Left lung (tissue), 10 donors: ENCODE results near the gene TAGLN2. TPM values are rescaled to one million over a fixed set of nuclear protein-coding genes. Genes with fewer than 3 reads are reported as not detected.
A peak's percentile ranks its signal among the peaks of the same experiment; 100 is the strongest.

Source experiments
- ATAC-seq: fragments of 200-7000 bp; cut with Tn5 transposase; one replicate; pipeline ENCODE4 v1.9.1; 2020; ENCODE audit warnings: moderate library complexity
- DNase-seq, 4 donors: peaks; one replicate each; pipeline ENCODE4 v3.0.0-alpha.2; 2013 to 2020
- H3K27ac ChIP-seq, 2 donors: fragments of 200-600 bp; sonication (generic) in 1 of 2; one replicate each; pipeline versions ENCODE4 v1.5.0 to v1.8.0; 2020 to 2021
- H3K27me3 ChIP-seq, 2 donors: fragments of 200-600 bp; sonication (generic) in 1 of 2; one replicate each; pipeline versions ENCODE4 v1.5.0 to v1.8.0; 2020 to 2021
- H3K36me3 ChIP-seq, 2 donors: fragments of 200-600 bp; sonication (generic) in 1 of 2; one replicate each; pipeline versions ENCODE4 v1.5.0 to v1.8.0; 2020 to 2021
- H3K4me1 ChIP-seq, 2 donors: fragments of 200-600 bp; one replicate each; pipeline ENCODE4 v1.8.0; 2021
- H3K4me3 ChIP-seq, 2 donors: fragments of 200-600 bp; sonication (generic) in 1 of 2; one replicate each; pipeline versions ENCODE4 v1.5.0 to v1.8.0; 2020 to 2021; ENCODE audit warnings: mild to moderate bottlenecking in 1 of 2
- H3K9me3 ChIP-seq, 2 donors: fragments of 200-600 bp; sonication (generic) in 1 of 2; one replicate each; pipeline versions ENCODE4 v1.5.0 to v1.8.0; 2020 to 2021
- intact Hi-C, 2 donors: fragments of 100-400 bp; cut with DNase I; formaldehyde crosslinking; loops; one replicate each; pipeline versions ENCODE4 v1.11.2 to v1.14.2; 2022
- polyA plus RNA-seq, 6 donors: library from polyadenylated mRNA; unstranded; fragments of 120-200 nt; gene quantifications; one replicate each; pipeline ENCODE4 v1.2.1, GENCODE V29; 2013; ENCODE audit not compliant: insufficient read length in 6 of 6
- total RNA-seq, 2 donors: library from RNA; stranded (reverse); fragmentation: NEBNext Ultra II Directional; extraction: Animal tissue kit (Norgen Biotek cat#: 25700); gene quantifications; one replicate each; pipeline ENCODE4 v1.2.1, GENCODE V29; 2021
- TF ChIP-seq, protein P1 (sequence below), 2 donors: fragments of 200-600 bp; sonication (generic) in 1 of 2; IDR thresholded peaks; one replicate each; pipeline versions ENCODE4 v1.5.0 to v1.8.0; 2021; ENCODE audit warnings: antibody characterized with exemption in 2 of 2
- donor health status: DM: no; HTN: yes; CAD: no.
- donor health status: DM: no; HTN: no; CAD: no.

TAGLN2 gene
- total and polyA plus RNA-seq, 8 donors: 301 to 617 (median 349) TPM

DNA sequence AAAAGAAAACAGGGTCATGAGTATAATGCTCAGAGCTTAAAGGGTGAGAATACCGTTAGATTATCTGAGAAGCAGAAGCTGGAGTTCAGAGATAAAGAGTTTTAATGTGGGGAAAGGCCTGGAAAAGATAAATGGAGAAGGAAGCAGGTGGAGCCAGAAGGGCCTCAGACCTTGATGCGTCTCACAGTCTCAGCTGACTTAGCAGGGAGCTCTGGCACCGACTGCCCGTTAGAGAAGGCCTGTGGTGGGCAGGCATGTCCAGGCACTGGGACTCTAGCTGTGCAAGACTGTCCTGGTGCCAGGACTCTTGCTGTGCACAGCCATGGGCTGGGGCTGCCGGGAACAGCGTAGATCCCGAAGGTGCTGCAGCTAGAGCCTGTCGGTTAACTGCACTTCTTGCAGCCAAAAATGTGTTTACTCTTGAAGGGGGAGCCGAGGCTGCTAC lies 32.5 kb upstream of the TAGLN2 start:
- no peak overlapping the region for H3K27ac ChIP-seq
- intact Hi-C loops: no loop called here
- no peaks in the 10 kb centered on the region for H3K9me3 ChIP-seq
- no peaks in the 10 kb centered on the region for H3K36me3 ChIP-seq
- TF ChIP-seq, protein P1, sequence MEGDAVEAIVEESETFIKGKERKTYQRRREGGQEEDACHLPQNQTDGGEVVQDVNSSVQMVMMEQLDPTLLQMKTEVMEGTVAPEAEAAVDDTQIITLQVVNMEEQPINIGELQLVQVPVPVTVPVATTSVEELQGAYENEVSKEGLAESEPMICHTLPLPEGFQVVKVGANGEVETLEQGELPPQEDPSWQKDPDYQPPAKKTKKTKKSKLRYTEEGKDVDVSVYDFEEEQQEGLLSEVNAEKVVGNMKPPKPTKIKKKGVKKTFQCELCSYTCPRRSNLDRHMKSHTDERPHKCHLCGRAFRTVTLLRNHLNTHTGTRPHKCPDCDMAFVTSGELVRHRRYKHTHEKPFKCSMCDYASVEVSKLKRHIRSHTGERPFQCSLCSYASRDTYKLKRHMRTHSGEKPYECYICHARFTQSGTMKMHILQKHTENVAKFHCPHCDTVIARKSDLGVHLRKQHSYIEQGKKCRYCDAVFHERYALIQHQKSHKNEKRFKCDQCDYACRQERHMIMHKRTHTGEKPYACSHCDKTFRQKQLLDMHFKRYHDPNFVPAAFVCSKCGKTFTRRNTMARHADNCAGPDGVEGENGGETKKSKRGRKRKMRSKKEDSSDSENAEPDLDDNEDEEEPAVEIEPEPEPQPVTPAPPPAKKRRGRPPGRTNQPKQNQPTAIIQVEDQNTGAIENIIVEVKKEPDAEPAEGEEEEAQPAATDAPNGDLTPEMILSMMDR (IDR thresholded peaks at IDR 0.05): no peak
- peaks cover 0 to 4% of the 10 kb centered on the region in 2 donors for H3K27me3 ChIP-seq
- no peak for DNase-seq
- H3K4me3 ChIP-seq: no peak overlapping the region
- H3K4me1 ChIP-seq: no peaks in the 10 kb centered on the region
- ATAC-seq: no peak

DNA sequence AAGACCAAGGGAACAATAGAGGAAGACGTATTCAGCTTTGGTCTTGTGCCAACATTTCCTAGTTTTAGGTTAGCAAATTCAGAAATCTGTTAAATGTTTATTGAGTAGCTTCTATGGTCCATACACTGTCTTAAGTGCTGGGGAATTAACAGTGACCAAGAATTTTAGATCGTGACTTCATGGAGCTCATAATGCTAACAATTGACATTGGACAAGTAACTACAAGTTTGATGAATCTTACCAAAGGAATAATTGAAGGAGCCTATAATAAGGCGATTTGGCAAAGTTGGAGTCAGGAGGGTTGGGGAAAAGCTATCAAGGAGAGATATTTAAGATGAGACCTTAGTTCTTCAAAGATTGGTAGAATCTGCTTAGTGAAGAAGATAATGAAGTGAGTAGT lies 30.1 kb upstream of the TAGLN2 start:
- Histone ChIP-seq H3K4me3 (no peak overlapping the region), H3K4me1 (no peaks in the 10 kb centered on the region), H3K36me3 (no peaks in the 10 kb centered on the region), H3K27me3 (peaks cover 0 to 14% of the 10 kb centered on the region in 2 donors), H3K27ac (no peak overlapping the region), H3K9me3 (no peaks in the 10 kb centered on the region)
- TF ChIP-seq, protein P1 (IDR thresholded peaks at IDR 0.05): no peak
- ATAC-seq (no peak), DNase-seq (no peak)
- intact Hi-C loops: no loop called here

- no peak within 1 kb of the TSS for H3K4me3 ChIP-seq
- TF ChIP-seq, protein P1 (IDR thresholded peaks at IDR 0.05): no peak
- DNase-seq: no peak
- H3K4me1 ChIP-seq: peaks cover 0 to 6% of the 10 kb centered on the region in 2 donors
- no peaks in the 10 kb centered on the region for H3K36me3 ChIP-seq
- H3K27me3 ChIP-seq: peaks cover 0 to 14% of the 10 kb centered on the region in 2 donors
- intact Hi-C loops: no loop called here
- H3K9me3 ChIP-seq: no peaks in the 10 kb centered on the region
- H3K27ac ChIP-seq: no peak within 1 kb of the TSS
- peak; percentile 66 for ATAC-seq
These were observed 28.5 kb upstream of the TAGLN2 start, which contains the start of gene SLAMF9 for GRCh38 chr1:159953536-159954515. Gene SLAMF9, minus strand, starts transcription at chr1:159954237. Its CDS starts 100 bp downstream, at chr1:159954137.

- H3K36me3 ChIP-seq: no peaks in the 10 kb centered on the region
- ATAC-seq (no peak), DNase-seq (no peak)
- H3K4me1 ChIP-seq: peaks cover 0 to 6% of the 10 kb centered on the region in 2 donors
- TF ChIP-seq, protein P1 (IDR thresholded peaks at IDR 0.05): no peak
- H3K4me3 ChIP-seq: no peak overlapping the region
- H3K27ac ChIP-seq: no peak overlapping the region
- peaks cover 0 to 14% of the 10 kb centered on the region in 2 donors for H3K27me3 ChIP-seq
- no peaks in the 10 kb centered on the region for H3K9me3 ChIP-seq
- intact Hi-C loops: no loop called here
These were observed 27.6 kb upstream of the TAGLN2 start for GRCh38 chr1:159952932-159953331.

GRCh38 chr1:159951551-159951950 lies 26.2 kb upstream of the TAGLN2 start:
- intact Hi-C loops: no loop called here
- DNase-seq: no peak
- Histone ChIP-seq H3K9me3 (no peaks in the 10 kb centered on the region), H3K27ac (no peak overlapping the region), H3K4me3 (no peak overlapping the region), H3K36me3 (no peaks in the 10 kb centered on the region), H3K27me3 (peaks cover 0 to 17% of the 10 kb centered on the region in 2 donors), H3K4me1 (peaks cover 0 to 6% of the 10 kb centered on the region in 2 donors)
- no peak for ATAC-seq
- TF ChIP-seq, protein P1 (IDR thresholded peaks at IDR 0.05): no peak
